T-helper 2 cell treated with Interferon-gamma antibody and Interleukin-4, amounts not matched to agents 5 μg/mL and 100 μg/mL, for 36 hours (primary cell): Measurements from ENCODE around the gene SLC15A2.

ENCODE experiments used
- DNase-seq: peaks from one replicate; pipeline ENCODE4 v3.0.0; 2021; ENCODE audit warnings: low spot score
- H3K27ac Mint-ChIP-seq: one replicate; pipeline ENCODE4 v1.8.0; 2021; ENCODE audit warnings: mild to moderate bottlenecking, mixed read lengths
- H3K27me3 Mint-ChIP-seq: one replicate; pipeline ENCODE4 v1.8.0; 2021; ENCODE audit warnings: low read depth, mixed read lengths
- H3K36me3 Mint-ChIP-seq: one replicate; pipeline ENCODE4 v1.8.0; 2021; ENCODE audit warnings: low read depth, mixed read lengths
- H3K4me1 Mint-ChIP-seq: one replicate; pipeline ENCODE4 v1.8.0; 2021; ENCODE audit warnings: low read depth, mixed read lengths
- H3K4me3 Mint-ChIP-seq: one replicate; pipeline ENCODE4 v1.8.0; 2022; ENCODE audit warnings: mild to moderate bottlenecking, moderate library complexity, mixed read lengths
- H3K9me3 Mint-ChIP-seq: one replicate; pipeline ENCODE4 v1.8.0; 2021; ENCODE audit warnings: mixed read lengths

Gene SLC15A2

GRCh38 chr3:121979734-121980449 lies 85.7 kb downstream of the SLC15A2 start:
- H3K27ac Mint-ChIP-seq: peak overlapping the region; percentile 19
- no peak overlapping the region for H3K4me3 Mint-ChIP-seq
- peaks cover 52% of the 10 kb centered on the region for H3K9me3 Mint-ChIP-seq
- H3K4me1 Mint-ChIP-seq: peaks cover 26% of the 10 kb centered on the region
- H3K36me3 Mint-ChIP-seq: peaks cover 36% of the 10 kb centered on the region
- no peaks in the 10 kb centered on the region for H3K27me3 Mint-ChIP-seq
- DNase-seq: no peak

- H3K27me3 Mint-ChIP-seq: peaks cover 2% of the 10 kb centered on the region
- no peak overlapping the region for H3K27ac Mint-ChIP-seq
These were observed 86.2 kb downstream of the SLC15A2 start for GRCh38 chr3:121980450-121980796.

GRCh38 chr3:121981473-121981872 lies 87.3 kb downstream of the SLC15A2 start:
- H3K27ac Mint-ChIP-seq: peak overlapping the region; percentile 32
- peaks cover 2% of the 10 kb centered on the region for H3K27me3 Mint-ChIP-seq
- H3K4me3 Mint-ChIP-seq: no peak overlapping the region
- peaks cover 26% of the 10 kb centered on the region for H3K4me1 Mint-ChIP-seq
- peaks cover 46% of the 10 kb centered on the region for H3K9me3 Mint-ChIP-seq
- peaks cover 31% of the 10 kb centered on the region for H3K36me3 Mint-ChIP-seq
- DNase-seq: no peak

More at GRCh38 chr3:121980450-121980796, 86.2 kb downstream of the SLC15A2 start:
- Mint-ChIP-seq H3K36me3 (peaks cover 37% of the 10 kb centered on the region), H3K4me3 (no peak overlapping the region), H3K9me3 (peaks cover 52% of the 10 kb centered on the region), H3K4me1 (peaks cover 26% of the 10 kb centered on the region)
- no peak for DNase-seq

- no peak overlapping the region for H3K27ac Mint-ChIP-seq
- H3K4me3 Mint-ChIP-seq: no peak overlapping the region
- peaks cover 33% of the 10 kb centered on the region for H3K9me3 Mint-ChIP-seq
- no peak for DNase-seq
- H3K4me1 Mint-ChIP-seq: peaks cover 17% of the 10 kb centered on the region
- peaks cover 2% of the 10 kb centered on the region for H3K27me3 Mint-ChIP-seq
- H3K36me3 Mint-ChIP-seq: peaks cover 26% of the 10 kb centered on the region
These were observed 91.6 kb downstream of the SLC15A2 start for GRCh38 chr3:121985846-121986245.

- no peak for DNase-seq
- peaks cover 2% of the 10 kb centered on the region for H3K27me3 Mint-ChIP-seq
- H3K4me1 Mint-ChIP-seq: peaks cover 8% of the 10 kb centered on the region
- peaks cover 23% of the 10 kb centered on the region for H3K9me3 Mint-ChIP-seq
- peaks cover 17% of the 10 kb centered on the region for H3K36me3 Mint-ChIP-seq
- no peak overlapping the region for H3K4me3 Mint-ChIP-seq
- no peak overlapping the region for H3K27ac Mint-ChIP-seq
These were observed 93.9 kb downstream of the SLC15A2 start for GRCh38 chr3:121988146-121988545.

GRCh38 chr3:121989943-121990342 lies 95.7 kb downstream of the SLC15A2 start:
- no peak for DNase-seq
- Mint-ChIP-seq H3K9me3 (peaks cover 5% of the 10 kb centered on the region), H3K27ac (no peak overlapping the region), H3K4me1 (peaks cover 9% of the 10 kb centered on the region), H3K4me3 (no peak overlapping the region), H3K36me3 (peaks cover 8% of the 10 kb centered on the region), H3K27me3 (peaks cover 2% of the 10 kb centered on the region)

- Mint-ChIP-seq H3K4me3 (no peak overlapping the region), H3K27me3 (no peaks in the 10 kb centered on the region), H3K4me1 (peaks cover 22% of the 10 kb centered on the region), H3K27ac (no peak overlapping the region), H3K9me3 (no peaks in the 10 kb centered on the region), H3K36me3 (peaks cover 1% of the 10 kb centered on the region)
- no peak for DNase-seq
These were observed 98.7 kb downstream of the SLC15A2 start for GRCh38 chr3:121992601-121993560.
